Measurements from ENCODE around the gene FRMD4B. TPM values are rescaled to one million over a fixed set of nuclear protein-coding genes. Genes with fewer than 3 reads are reported as not detected.

The FRMD4B gene
- total RNA-seq, 2 experiments from 2014 or later, result not detected

- H4K20me1 ChIP-seq (ENCODE audit: insufficient read depth, low read length), result no peaks in the 10 kb centered on the region
- H3K27ac ChIP-seq (ENCODE audit: low read depth, low read length, poor library complexity, severe bottlenecking), result no peak overlapping the region
- intact Hi-C loops (cut with micrococcal nuclease; ENCODE audit: unreplicated experiment), result no loop called here
- H3K4me2 ChIP-seq (ENCODE audit: low read length), result no peak overlapping the region
- no peaks in the 10 kb centered on the region for H3K9me2 ChIP-seq (ENCODE audit: insufficient read depth, low read length)
- TF ChIP-seq EZH2phosphoT487 (IDR thresholded peaks at IDR 0.05; ENCODE audit: borderline replicate concordance, low read depth, low read length) (no peak), CTCF (conservative IDR thresholded peaks at IDR 0.05; ENCODE audit: low read length) (no peak)
- no peaks in the 10 kb centered on the region for H3K9me3 ChIP-seq (ENCODE audit: low read length)
- no peak overlapping the region for H3K4me3 ChIP-seq (ENCODE audit: low read depth, low read length, poor library complexity, severe bottlenecking)
- no TSS peak for BruUV-seq (replicated peaks)
- no peak overlapping the region for H2AFZ ChIP-seq (ENCODE audit: low read length)
- POLR2A ChIA-PET, result no interaction called here
- H3K79me2 ChIP-seq (ENCODE audit: insufficient read depth, low read depth, low read length), result no peaks in the 10 kb centered on the region
- H3K4me1 ChIP-seq (ENCODE audit: insufficient read depth, low read length, poor library complexity, severe bottlenecking), result no peaks in the 10 kb centered on the region
- DNase-seq (ENCODE audit: low spot score), result no peak
- CTCF ChIA-PET (ENCODE audit: unreplicated experiment), result no interaction called here
- H3K36me3 ChIP-seq (ENCODE audit: insufficient read depth, low read length), result no peaks in the 10 kb centered on the region
Observed at GRCh38 chr3:69219101-69219708, 166.7 kb downstream of the FRMD4B start.

GRCh38 chr3:69218079-69218478, 167.8 kb downstream of the FRMD4B start:
- ChIA-PET POLR2A (interaction anchor here (0.6 to 0.9 kb wide), 3 partner anchors 8 to 228 kb away, joined by 3 to 6 read pairs (median 3); no protein-coding TSS in a partner anchor), CTCF (ENCODE audit: unreplicated experiment) (no interaction called here)
- intact Hi-C loops (cut with micrococcal nuclease; ENCODE audit: unreplicated experiment), result no loop called here

More at GRCh38 chr3:69218079-69218478, 167.8 kb downstream of the FRMD4B start:
- Histone ChIP-seq H3K79me2 (ENCODE audit: insufficient read depth, low read depth, low read length) (no peaks in the 10 kb centered on the region), H3K4me1 (ENCODE audit: insufficient read depth, low read length, poor library complexity, severe bottlenecking) (no peaks in the 10 kb centered on the region), H3K4me2 (ENCODE audit: low read length) (no peak overlapping the region), H3K27ac (ENCODE audit: low read depth, low read length, poor library complexity, severe bottlenecking) (no peak overlapping the region), H2AFZ (ENCODE audit: low read length) (no peak overlapping the region), H3K9me3 (ENCODE audit: low read length) (no peaks in the 10 kb centered on the region), H4K20me1 (ENCODE audit: insufficient read depth, low read length) (no peaks in the 10 kb centered on the region), H3K36me3 (ENCODE audit: insufficient read depth, low read length) (no peaks in the 10 kb centered on the region), H3K9me2 (ENCODE audit: insufficient read depth, low read length) (no peaks in the 10 kb centered on the region), H3K4me3 (ENCODE audit: low read depth, low read length, poor library complexity, severe bottlenecking) (no peak overlapping the region)
- DNase-seq (ENCODE audit: low spot score), result no peak
- TF ChIP-seq CTCF (conservative IDR thresholded peaks at IDR 0.05; ENCODE audit: low read length), result no peak
- TF ChIP-seq EZH2phosphoT487 (IDR thresholded peaks at IDR 0.05; ENCODE audit: borderline replicate concordance, low read depth, low read length), result no peak
- BruUV-seq (replicated peaks), result no TSS peak

Data from OCI-LY7 (cell line).